H9 (cell line): Measurements from ENCODE around the gene CCDC102B. TPM values are rescaled to one million over a fixed set of nuclear protein-coding genes. Genes with fewer than 3 reads are reported as not detected.

Source experiments
- DNase-seq: peaks from one replicate; pipeline ENCODE4 v3.0.0-alpha.2; 2017
- H2AFZ ChIP-seq: one replicate; pipeline ENCODE4 v1.6.1; 2013; ENCODE audit warnings: mild to moderate bottlenecking, low read length, control low read depth, moderate library complexity
- H2AK5ac ChIP-seq: 2 replicates; pipeline ENCODE4 v1.6.1; 2013; ENCODE audit warnings: low read length, control low read depth, mixed read lengths; ENCODE audit not compliant: insufficient read length
- H2BK120ac ChIP-seq: one replicate; pipeline ENCODE4 v1.6.1; 2013; ENCODE audit warnings: low read depth, mild to moderate bottlenecking, low read length, control low read depth, inconsistent platforms; ENCODE audit not compliant: poor library complexity, severe bottlenecking
- H2BK12ac ChIP-seq: 2 replicates; pipeline ENCODE4 v1.6.1; 2013; ENCODE audit warnings: low read length, control low read depth, mixed read lengths, low read depth; ENCODE audit not compliant: insufficient read length
- H2BK15ac ChIP-seq: 2 replicates; pipeline ENCODE4 v1.6.1; 2013; ENCODE audit warnings: low read depth, low read length, control low read depth
- H2BK20ac ChIP-seq: one replicate; pipeline ENCODE4 v1.6.1; 2013; ENCODE audit warnings: low read depth, mild to moderate bottlenecking, low read length, control low read depth, inconsistent platforms; ENCODE audit not compliant: poor library complexity, severe bottlenecking
- H2BK5ac ChIP-seq: 2 replicates; pipeline ENCODE4 v1.6.1; 2013; ENCODE audit warnings: low read length, control low read depth, mixed read lengths; ENCODE audit not compliant: insufficient read length
- H3K14ac ChIP-seq: 2 replicates; pipeline ENCODE4 v1.6.1; 2013; ENCODE audit warnings: low read length, control low read depth; ENCODE audit not compliant: insufficient read depth
- H3K18ac ChIP-seq: 2 replicates; pipeline ENCODE4 v1.6.1; 2013; ENCODE audit warnings: low read depth, mild to moderate bottlenecking, mixed read lengths, low read length, control low read depth; ENCODE audit not compliant: insufficient read length
- H3K23ac ChIP-seq: 2 replicates; pipeline ENCODE4 v1.6.1; 2013; ENCODE audit warnings: low read length, control low read depth, mixed read lengths, low read depth; ENCODE audit not compliant: insufficient read length
- H3K23me2 ChIP-seq: 2 replicates; pipeline ENCODE4 v1.6.1; 2013; ENCODE audit warnings: low read depth, mild to moderate bottlenecking, mixed read lengths, low read length, control low read depth; ENCODE audit not compliant: insufficient read length, poor library complexity, severe bottlenecking
- H3K27ac ChIP-seq: 2 replicates; pipeline ENCODE4 v1.5.1; 2013; ENCODE audit warnings: low read length, control low read depth, mixed read lengths, low read depth; ENCODE audit not compliant: insufficient read length
- H3K27me3 ChIP-seq: 2 replicates; pipeline ENCODE4 v1.6.1; 2013; ENCODE audit warnings: low read length, control low read depth, inconsistent platforms; ENCODE audit not compliant: insufficient read depth
- H3K4ac ChIP-seq: 2 replicates; pipeline ENCODE4 v1.6.1; 2013; ENCODE audit warnings: low read depth, mild to moderate bottlenecking, control low read depth, inconsistent platforms, low read length, moderate library complexity
- H3K4me1 ChIP-seq: 2 replicates; pipeline ENCODE4 v1.6.1; 2013; ENCODE audit warnings: low read length, control low read depth, inconsistent platforms; ENCODE audit not compliant: insufficient read depth
- H3K4me2 ChIP-seq: 2 replicates; pipeline ENCODE4 v1.6.1; 2013; ENCODE audit warnings: low read length, control low read depth, mixed read lengths; ENCODE audit not compliant: insufficient read length, insufficient read depth
- H3K56ac ChIP-seq: 2 replicates; pipeline ENCODE4 v1.6.1; 2013; ENCODE audit warnings: low read depth, mild to moderate bottlenecking, mixed read lengths, low read length, control low read depth; ENCODE audit not compliant: insufficient read length
- H3K79me1 ChIP-seq: 2 replicates; pipeline ENCODE4 v1.6.1; 2013; ENCODE audit warnings: low read depth, mild to moderate bottlenecking, moderate library complexity, low read length, control low read depth, inconsistent platforms; ENCODE audit not compliant: insufficient read depth, poor library complexity, severe bottlenecking
- H3K79me2 ChIP-seq: 2 replicates; pipeline ENCODE4 v1.6.1; 2013; ENCODE audit warnings: low read length, control low read depth, inconsistent platforms; ENCODE audit not compliant: insufficient read depth
- H3K9ac ChIP-seq: 2 replicates; pipeline ENCODE4 v1.6.1; 2013; ENCODE audit warnings: low read length, control low read depth, mixed read lengths; ENCODE audit not compliant: insufficient read length; ENCODE audit errors: extremely low read depth
- H3K9me3 ChIP-seq: one replicate; pipeline ENCODE4 v1.6.1; 2013; ENCODE audit warnings: low read depth, low read length, inconsistent platforms; ENCODE audit not compliant: control insufficient read depth
- H3T11ph ChIP-seq: one replicate; pipeline ENCODE4 v1.6.1; 2013; ENCODE audit warnings: mild to moderate bottlenecking, low read length, control low read depth, inconsistent platforms
- H4K20me1 ChIP-seq: one replicate; pipeline ENCODE4 v1.6.1; 2013; ENCODE audit not compliant: control insufficient read depth, insufficient read length, insufficient read depth
- H4K5ac ChIP-seq: 2 replicates; pipeline ENCODE4 v1.6.1; 2013; ENCODE audit warnings: low read depth, mild to moderate bottlenecking, mixed read lengths, low read length, control low read depth; ENCODE audit not compliant: insufficient read length
- H4K8ac ChIP-seq: replicated peaks from 2 replicates; pipeline ENCODE4 v1.6.1; 2013; ENCODE audit warnings: low read length, control low read depth, mixed read lengths, low read depth; ENCODE audit not compliant: insufficient read length
- H4K91ac ChIP-seq: 2 replicates; pipeline ENCODE4 v1.6.1; 2013; ENCODE audit warnings: low read depth, mild to moderate bottlenecking, moderate library complexity, mixed read lengths, low read length, control low read depth; ENCODE audit not compliant: insufficient read length
- H3K27ac Mint-ChIP-seq, 3 experiments: 2 replicates in 2 of 3; 3 replicates in 1 of 3; pipeline ENCODE4 v1.8.0; 2020 to 2021; ENCODE audit warnings: mixed read lengths in 3 of 3, mild to moderate bottlenecking in 1 of 3, moderate library complexity in 1 of 3
- H3K27me3 Mint-ChIP-seq: 2 replicates; pipeline ENCODE4 v1.8.0; 2021; ENCODE audit warnings: low read depth, mild to moderate bottlenecking, moderate library complexity, mixed read lengths
- H3K36me3 Mint-ChIP-seq, 3 experiments: 2 replicates in 2 of 3; 3 replicates in 1 of 3; pipeline ENCODE4 v1.8.0; 2020 to 2021; ENCODE audit warnings: low read depth in 3 of 3, mixed read lengths in 3 of 3; ENCODE audit not compliant: insufficient read depth in 1 of 3
- H3K4me1 Mint-ChIP-seq, 2 experiments: 2 replicates each; pipeline ENCODE4 v1.8.0; 2020; ENCODE audit warnings: mixed read lengths in 2 of 2
- H3K4me3 Mint-ChIP-seq, 2 experiments: 2 replicates in 1 of 2; 3 replicates in 1 of 2; pipeline ENCODE4 v1.8.0; 2020 to 2021; ENCODE audit warnings: mild to moderate bottlenecking in 2 of 2, mixed read lengths in 2 of 2, moderate library complexity in 1 of 2
- H3K9me3 Mint-ChIP-seq, 2 experiments: 2 replicates in 1 of 2; 3 replicates in 1 of 2; pipeline ENCODE4 v1.8.0; 2020; ENCODE audit warnings: mild to moderate bottlenecking in 2 of 2, mixed read lengths in 2 of 2, moderate library complexity in 1 of 2
- CTCF ChIP-seq: fragments of 200-600 bp; sonication (generic); conservative IDR thresholded peaks from 3 replicates; pipeline ENCODE4 v1.8.0; 2021; ENCODE audit warnings: antibody characterized with exemption, mild to moderate bottlenecking
- WGBS: extraction: QIAGEN DNeasy Blood & Tissue Kit; methylation state at CpG from one replicate; pipeline ENCODE4 v1.1.7; 2013; ENCODE audit warnings: missing lambda C conversion rate, low lambda C conversion rate, mixed read lengths; ENCODE audit not compliant: insufficient read length; ENCODE audit errors: extremely low coverage; 5-methylcytosine and 5-hydroxymethylcytosine counted together
- total RNA-seq: library from RNA; stranded (reverse); gene quantifications from 2 replicates; pipeline ENCODE4 v1.2.1, GENCODE V29; 2021

Gene CCDC102B
- total RNA-seq, 1 experiment from 2014 or later: 1.2 TPM

DNA sequence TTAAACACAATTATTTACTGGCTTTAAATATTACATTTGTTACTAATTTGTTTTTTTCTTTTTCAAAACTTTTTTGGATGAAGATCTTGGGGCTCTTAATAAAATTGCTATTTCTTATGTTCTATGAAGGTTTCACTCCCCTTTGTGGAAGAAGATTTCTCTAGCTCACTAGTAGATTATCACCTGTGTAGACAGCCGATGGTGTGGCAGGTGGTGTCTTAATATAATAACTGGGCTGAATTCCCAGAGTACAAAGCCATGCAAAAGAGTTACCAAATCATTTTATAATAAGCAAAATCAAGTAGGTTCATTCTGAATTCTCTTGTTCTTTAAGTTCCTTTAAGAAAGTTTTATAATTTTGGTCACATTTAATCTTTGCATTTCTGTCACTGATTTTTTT lies 233.7 kb downstream of the CCDC102B start:
- H2AFZ ChIP-seq: no peak overlapping the region
- no peaks in the 10 kb centered on the region for H3K27me3 Mint-ChIP-seq
- H3K18ac ChIP-seq: no peak overlapping the region
- H4K5ac ChIP-seq: no peak overlapping the region
- no peak overlapping the region for H3K4ac ChIP-seq
- H2BK20ac ChIP-seq: no peak overlapping the region
- H3K27ac Mint-ChIP-seq: no peak overlapping the region
- no peaks in the 10 kb centered on the region for H3K79me1 ChIP-seq
- H4K8ac ChIP-seq: no peak overlapping the region
- no peaks in the 10 kb centered on the region for H3K9me3 Mint-ChIP-seq
- DNase-seq: no peak
- no peaks in the 10 kb centered on the region for H3K36me3 Mint-ChIP-seq
- no peak overlapping the region for H3K27ac ChIP-seq
- no peak for TF ChIP-seq CTCF
- no peaks in the 10 kb centered on the region for H3K4me1 Mint-ChIP-seq
- no peak overlapping the region for H2BK120ac ChIP-seq
- no peak overlapping the region for H3K23ac ChIP-seq
- no peaks in the 10 kb centered on the region for H3K27me3 ChIP-seq
- no peaks in the 10 kb centered on the region for H3K79me2 ChIP-seq
- H4K91ac ChIP-seq: no peak overlapping the region
- H3K14ac ChIP-seq: no peak overlapping the region
- H2AK5ac ChIP-seq: no peak overlapping the region
- WGBS: no CpG with 5 or more reads among the region's 1 CpG
- no peaks in the 10 kb centered on the region for H3K4me1 ChIP-seq
- H3T11ph ChIP-seq: no peak overlapping the region
- no peak overlapping the region for H3K4me2 ChIP-seq
- H3K23me2 ChIP-seq: no peaks in the 10 kb centered on the region
- H3K4me3 Mint-ChIP-seq: no peak overlapping the region
- H2BK12ac ChIP-seq: no peak overlapping the region
- H3K9ac ChIP-seq: no peak overlapping the region
- H3K56ac ChIP-seq: no peak overlapping the region
- no peak overlapping the region for H2BK5ac ChIP-seq
- no peak overlapping the region for H2BK15ac ChIP-seq
- no peaks in the 10 kb centered on the region for H3K9me3 ChIP-seq
- no peaks in the 10 kb centered on the region for H4K20me1 ChIP-seq
